NCI-H510A (cell line): Measurements from ENCODE around the gene PCDHA1.

Experiments
- DNase-seq: peaks from one replicate; lab custom pipeline; 2025; lab: John Stamatoyannopoulos, UW

The PCDHA1 gene

DNA sequence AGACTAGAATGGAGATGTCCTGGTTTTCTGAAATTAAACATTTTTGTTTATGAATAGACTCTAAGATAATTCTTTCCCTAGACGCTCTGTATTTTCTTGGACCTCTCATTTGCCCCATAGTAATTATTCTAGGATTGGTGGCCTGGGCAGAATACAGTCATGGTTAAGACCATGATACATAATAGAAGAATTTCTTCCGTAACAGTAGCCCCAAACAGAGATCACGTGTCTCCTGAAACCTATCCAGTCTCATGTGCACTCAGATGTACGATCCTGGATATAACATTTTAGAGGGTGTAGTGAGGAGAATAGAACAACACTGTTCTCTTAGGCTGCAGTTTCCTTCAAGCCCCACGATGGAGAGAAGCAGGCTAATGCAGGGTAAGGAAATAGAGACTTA is 202.7 kb downstream of the PCDHA1 start:
- DNase-seq: no peak

DNA sequence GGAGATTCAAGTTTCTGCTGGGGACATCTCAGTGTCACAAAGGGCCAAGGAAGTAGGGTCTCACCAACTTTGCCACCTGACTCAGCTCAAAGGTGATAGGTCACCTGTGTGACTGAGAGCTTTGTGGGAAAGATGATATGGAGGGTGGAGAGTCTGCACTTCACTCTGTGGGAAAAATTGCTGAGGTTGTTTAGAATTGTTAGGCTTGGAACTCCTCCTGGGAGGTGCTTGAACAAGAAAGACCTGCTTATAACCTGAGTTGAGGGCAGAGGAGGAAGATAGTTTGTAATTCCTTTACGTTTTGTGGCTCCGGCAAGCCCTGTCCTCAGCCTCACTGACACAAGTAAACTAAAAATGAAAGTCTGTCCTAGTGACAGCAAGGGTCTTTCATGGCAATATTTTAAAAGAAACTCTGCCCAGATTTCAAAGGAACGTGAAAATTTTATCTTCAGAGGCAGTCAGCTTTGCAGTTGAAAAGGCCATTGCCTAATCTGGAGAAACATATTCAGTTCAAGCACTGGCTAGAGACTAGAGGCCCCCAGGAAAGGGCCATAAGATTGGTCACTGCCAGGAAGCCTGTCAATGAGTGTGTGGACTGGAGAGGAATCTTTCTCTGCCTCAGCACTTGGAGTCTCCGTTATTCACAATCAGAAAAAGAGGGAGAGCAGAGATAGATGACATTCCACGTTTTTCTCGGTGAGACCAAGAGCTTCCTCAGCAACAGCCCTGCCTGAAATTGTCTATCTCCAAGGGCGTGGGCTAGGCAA is 203.5 kb downstream of the PCDHA1 start:
- DNase-seq: no peak

DNA sequence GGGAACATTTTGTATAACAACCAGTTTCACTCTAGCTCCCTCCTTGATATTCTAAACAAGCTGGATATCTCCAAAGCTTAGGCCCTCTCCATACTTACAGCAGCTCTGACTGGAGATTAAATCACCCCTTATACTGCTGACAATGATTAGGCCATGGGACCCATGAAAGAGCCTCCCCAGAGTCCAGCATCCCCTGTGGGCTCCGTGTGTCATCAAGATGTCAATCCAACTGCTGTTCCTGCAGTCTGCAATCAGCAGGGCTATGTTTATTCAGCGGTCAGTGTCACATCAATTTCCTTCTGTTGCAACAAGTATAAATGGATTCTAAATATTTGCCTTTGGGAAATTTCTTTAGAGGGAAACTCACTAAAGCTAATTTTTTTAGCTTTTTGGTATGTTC is 206.9 kb downstream of the PCDHA1 start:
- no peak for DNase-seq

DNA sequence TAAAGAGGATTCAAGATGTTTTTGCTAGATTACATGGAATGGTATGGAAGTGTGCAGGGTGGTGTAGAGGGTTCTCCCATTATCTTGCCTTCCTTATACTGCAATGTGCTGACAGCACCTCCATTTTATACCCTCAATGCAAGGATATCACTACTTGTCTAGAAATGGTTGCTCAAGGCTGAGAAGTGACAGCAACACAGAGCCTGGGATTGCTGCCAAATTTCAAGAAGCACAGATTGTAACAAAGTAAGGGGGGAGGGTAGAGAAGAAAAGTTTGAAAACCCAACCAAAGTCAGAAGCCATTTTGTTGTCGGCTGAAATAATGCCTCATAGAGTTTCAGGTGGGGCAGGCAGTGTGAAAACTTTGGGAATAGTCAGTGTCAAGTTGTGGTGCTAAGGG is 210.1 kb downstream of the PCDHA1 start:
- no peak for DNase-seq

DNA sequence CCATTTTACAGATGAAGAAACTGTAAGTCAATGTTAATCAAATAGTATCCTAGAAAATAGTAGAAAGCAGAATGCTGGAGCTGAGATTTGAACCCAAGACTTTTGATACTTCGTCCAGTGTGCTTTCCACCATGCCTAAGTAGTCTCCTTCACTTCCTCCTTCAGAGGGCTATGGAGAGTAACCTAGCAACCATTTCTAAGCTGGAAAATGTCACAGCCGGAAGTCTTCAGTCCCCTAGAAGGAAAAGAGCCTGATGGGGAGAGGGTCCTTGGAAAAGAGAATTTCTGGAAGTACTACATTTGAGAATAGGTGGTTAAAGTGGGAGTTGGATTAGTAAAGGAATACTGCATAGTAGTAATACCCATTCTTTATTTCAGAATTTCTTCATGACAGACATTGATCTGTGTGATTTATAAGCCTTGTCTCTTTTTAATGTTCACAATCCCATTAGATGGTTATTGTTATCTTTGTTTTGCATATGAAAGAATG is 213.0 kb downstream of the PCDHA1 start:
- DNase-seq: no peak

DNA sequence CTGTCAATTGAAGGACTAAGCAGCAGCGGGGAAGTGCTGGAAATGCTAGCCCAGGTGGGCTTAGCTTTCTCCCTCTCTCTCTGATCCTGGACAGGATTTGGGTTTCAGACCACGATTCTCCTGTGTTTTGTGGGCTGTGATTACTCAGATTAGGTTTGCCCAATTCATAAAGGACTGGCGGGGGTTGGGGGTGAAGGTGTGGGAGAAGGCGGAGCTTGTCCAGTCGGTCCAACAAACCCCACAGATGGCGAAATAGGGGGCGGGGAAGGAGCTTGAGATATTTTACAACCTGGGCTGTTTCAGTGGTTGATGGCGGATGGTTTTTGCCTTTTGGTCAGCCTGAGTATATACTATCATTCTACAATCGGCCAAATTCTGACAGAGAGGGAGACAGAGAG is 215.5 kb downstream of the PCDHA1 start:
- DNase-seq: peak; percentile 45

DNA sequence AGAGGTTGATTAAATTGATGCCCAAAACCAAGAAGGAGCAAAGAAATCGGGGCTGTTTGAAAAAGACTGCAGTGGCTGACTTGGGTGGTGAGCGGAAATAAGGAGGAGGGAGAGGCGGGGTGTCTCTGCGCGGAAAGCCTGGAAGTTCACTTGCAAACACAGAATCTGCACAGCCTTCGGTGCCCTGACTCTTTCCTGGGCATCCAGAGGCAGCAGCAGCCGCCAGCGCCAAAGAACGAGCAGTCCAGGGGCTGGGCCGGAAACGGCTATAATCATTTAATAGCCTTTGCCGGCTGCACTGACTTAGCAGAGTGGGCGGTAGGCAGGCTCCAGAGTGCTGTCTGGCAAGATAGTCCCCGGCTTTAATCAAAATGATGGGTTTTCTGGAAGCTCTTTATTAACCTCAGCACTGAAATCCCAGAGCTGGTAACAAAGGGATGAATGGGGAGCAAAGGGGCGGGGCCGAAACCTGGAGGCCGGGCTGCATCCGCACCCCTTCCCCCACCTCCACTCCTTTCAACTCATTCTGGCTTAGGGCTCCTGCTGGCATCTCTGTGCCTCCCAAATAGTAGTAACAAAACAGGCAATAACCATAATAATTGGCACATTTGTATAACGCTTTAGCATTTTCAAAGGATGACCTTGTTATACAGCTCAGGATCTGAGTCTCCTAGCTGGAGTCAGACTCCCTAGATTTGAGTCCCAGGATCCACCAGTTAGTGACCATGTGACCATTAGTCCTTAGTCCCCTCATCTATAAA is 216.1 kb downstream of the PCDHA1 start:
- peak; percentile 39 for DNase-seq

DNA sequence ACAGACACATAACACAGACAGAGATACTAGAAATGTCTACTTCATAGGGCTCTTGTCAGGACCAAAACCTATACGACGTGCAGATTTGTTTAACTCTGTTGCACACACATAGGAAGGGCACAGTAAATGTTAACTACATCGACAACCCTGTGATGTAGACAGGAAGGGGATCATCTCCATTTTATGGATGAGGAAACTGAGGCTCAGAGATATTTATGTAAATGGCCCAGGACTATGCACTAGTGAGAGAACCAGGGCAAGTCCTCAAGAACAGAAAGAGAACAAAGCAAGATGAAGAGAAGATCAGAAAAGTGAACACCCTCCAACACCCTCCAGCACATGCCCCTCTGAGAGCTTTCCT is 216.6 kb downstream of the PCDHA1 start:
- no peak for DNase-seq

DNA sequence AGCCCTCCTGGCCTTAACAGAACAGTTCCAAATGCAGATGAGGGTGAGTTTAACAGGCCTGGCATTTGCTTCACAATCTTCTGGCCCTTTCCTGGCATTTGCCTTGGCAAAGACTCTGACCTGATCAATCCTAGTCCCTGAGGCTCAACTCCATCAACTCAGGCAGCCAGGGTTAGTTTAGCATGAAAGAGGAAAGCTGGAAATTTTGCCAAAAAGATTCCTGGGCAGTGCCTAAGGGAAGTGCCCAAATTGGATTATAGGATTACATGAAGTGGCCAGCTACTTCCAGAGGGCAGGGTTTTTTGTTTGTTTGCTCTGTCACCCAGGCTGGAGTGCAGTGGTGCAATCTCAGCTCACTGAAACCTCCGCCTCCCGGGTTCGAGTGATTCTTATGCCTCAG is 217.1 kb downstream of the PCDHA1 start:
- DNase-seq: no peak

DNA sequence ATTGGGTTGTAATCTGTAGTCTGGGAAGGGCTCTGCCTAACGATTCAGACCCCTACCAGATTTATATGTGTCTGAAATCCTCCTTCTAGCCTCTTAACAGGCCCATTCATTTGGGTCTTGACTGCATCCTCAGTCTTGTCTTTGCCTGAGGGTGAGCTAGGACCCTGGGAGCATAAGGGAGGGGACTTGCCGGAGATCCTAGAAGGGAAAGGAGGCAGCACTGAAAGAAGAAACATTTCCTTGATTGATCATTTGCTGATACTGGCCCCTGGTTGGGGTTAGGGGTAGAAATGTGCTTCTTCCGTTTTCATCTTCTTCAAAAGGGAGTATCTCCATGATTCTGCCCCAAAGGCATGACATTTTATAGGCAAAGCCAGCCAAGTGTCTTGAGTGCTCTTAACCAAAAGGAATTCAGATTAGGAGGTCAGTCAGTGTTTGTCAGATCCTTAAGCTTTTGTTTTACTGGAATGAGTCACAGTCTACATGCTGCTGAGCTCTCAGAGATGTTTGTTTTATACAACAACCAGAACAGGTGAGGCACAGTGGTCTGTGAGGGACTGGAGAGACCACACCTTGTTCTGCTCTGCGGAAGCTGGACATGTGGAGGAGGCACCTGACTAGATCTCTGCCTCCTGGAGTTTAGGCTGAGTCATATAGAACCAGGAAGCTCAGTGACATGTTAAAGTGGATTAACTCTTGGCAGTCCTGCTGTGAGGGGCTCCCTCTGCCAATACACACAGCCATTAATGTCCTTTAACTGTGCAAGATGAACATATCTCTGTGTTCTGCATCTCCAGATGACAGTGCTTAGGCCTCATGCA is 218.1 kb downstream of the PCDHA1 start:
- DNase-seq: peak; percentile 63

DNA sequence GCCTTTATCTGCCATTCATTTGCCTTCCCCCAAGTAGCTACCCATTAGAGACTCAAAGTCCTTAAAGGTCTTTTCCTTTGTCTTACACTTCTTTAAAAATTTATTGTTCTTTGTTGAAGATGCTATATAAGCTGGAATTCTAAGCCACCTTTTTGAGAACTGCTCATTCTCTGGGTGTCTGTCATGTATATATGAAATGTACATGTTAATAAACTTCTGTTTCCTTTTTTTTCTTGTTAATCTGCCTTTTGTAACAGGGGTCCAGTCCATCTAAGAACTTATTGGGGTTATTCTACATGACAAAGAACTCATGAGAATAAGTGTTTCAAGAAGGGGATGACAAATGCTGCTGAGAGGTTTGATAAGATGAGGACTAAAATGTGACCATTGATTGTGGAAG is 221.9 kb downstream of the PCDHA1 start:
- DNase-seq: no peak

DNA sequence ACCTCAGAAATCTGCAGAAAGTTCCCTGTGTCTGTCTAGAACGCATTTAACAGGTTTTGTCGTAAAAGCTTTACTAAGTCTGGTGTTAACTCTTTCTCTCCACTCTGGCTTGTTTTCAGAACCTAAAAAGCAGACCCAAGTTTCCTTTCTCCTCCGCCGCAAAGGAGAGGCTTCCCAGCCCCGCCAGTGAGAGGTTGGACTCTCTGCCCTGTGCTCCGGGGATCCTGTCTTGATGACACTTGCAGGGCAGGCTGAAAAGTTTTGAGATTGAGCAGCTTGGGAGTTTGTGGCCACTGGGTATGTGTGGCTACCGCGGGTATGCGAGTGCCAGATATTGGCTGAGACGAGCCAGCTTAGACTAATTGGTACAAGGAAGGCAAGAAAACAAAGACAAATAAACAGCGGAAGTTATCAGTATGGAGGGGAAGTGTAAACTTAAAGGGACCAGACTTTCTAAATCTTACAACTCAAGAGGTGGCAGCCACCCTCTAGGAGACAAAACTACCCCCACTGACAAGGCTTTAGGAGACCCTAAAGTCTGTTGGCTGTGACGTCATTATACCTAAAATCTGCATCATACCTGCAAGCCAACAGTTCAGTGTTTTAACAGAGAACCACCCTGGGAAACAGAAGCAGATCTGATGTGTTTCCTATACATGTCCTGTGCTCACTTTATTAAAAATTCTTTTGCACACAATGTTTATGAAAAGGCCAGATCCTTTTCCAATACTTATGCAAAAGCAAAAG is 224.3 kb downstream of the PCDHA1 start:
- no peak for DNase-seq

DNA sequence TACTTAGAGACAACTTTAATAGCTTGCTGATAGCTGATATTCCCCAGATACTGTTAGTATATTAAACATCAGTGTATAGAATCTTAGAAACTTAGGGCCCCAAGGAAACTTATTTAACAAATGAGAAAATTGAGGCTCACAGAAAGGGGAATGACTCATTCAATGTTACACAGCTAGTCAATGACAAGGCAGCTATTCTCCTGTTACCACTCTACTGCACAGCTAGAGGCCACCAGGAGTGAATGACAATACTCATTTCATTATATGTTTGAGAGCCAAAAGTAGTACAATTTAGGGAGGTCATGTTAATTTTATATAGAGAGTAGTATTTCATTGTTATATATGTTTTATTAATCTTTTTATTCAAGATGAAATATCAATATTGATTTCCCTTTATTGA is 232.0 kb downstream of the PCDHA1 start:
- DNase-seq: no peak

DNA sequence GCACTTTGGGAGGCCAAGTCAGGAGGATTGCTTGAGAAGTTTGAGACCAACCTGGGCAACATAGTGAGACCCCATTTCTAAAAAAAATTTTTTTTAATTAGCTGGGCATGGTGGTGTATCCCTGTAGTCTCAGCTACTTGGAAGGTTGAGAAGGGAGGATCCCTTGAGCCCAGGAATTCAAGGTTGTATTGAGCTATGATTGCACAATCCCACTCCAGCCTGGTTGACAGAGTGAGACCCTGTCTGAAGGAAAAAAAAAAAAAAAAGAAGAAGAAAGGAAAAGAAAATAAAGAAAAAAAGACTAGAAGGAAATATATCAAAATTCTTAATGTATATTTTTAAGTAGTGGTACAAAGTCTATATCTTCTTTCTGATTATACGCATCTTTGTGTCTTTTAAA is 236.4 kb downstream of the PCDHA1 start:
- no peak for DNase-seq

DNA sequence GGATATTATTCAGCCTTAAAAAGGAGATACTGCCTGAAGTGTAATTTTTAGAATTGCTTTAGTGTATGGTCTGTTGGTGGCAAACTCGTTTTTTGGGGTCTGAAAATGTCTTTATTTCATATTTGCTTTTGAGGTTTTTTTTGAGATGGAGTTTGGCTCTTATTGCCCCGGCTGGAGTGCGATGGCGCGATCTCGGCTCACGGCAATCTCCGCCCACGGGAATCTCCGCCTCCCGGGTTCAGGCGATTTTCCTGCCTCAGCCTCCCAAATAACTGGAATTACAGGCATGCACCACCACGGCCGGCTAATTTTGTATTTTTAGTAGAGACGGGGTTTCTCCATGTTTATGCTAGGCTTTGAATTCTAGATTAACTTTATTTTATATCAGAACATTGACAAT is 245.1 kb downstream of the PCDHA1 start:
- DNase-seq: no peak

DNA sequence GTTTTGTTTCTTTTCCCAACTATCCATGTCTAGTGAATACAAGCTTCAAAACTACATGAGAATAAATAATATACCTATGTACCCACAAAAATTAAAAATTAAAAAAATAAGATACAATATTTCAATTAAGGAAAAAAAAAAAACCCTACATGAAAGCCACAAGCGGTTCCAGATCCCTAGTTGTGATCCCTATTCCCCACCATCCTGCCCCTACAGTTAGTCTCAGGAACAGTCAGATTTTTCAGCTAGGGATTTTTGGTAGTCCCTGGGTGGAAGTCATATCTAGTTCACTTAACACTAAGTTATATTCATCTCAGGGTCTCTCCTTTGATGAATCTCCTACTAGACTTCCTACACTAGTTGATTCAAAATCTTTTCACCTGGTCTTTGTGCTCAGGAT is 246.7 kb downstream of the PCDHA1 start:
- DNase-seq: no peak

DNA sequence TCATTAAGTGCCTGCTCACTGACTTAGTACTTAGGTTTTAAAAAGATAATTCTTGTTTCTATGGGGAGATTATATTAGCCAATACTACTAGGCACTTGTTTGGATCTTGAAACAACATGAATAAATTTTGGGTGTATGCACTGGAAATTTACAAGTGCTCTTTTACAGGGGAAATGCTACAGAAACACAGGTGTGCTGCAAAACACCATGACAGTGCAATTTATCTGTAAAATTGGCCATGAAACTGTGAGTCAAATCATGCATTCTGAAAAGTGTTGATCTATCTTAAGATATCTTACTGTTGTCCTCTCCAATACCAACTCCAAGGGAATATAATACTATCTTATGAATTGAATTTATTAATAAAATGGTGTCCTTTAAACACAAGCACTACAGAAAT is 253.1 kb downstream of the PCDHA1 start:
- no peak for DNase-seq

DNA sequence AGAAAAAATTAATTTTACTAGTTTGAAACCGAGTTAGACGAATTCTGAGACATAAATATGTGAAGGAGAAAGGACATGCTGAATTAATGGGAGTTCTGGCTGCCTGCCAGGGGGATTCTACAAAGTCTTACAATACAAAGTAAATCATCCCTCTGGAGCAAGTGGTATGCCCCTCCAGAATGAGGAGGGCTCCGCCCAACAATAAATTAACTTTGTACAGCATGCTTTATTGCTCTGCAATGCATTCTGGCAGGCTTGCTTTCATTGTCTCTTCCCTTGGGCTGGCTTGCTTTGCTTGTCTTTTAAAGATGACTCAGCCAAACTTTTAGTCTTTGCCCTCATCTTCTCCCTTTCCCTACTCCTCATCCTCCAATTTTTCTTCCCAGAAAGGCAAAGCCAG is 253.6 kb downstream of the PCDHA1 start:
- no peak for DNase-seq

DNA sequence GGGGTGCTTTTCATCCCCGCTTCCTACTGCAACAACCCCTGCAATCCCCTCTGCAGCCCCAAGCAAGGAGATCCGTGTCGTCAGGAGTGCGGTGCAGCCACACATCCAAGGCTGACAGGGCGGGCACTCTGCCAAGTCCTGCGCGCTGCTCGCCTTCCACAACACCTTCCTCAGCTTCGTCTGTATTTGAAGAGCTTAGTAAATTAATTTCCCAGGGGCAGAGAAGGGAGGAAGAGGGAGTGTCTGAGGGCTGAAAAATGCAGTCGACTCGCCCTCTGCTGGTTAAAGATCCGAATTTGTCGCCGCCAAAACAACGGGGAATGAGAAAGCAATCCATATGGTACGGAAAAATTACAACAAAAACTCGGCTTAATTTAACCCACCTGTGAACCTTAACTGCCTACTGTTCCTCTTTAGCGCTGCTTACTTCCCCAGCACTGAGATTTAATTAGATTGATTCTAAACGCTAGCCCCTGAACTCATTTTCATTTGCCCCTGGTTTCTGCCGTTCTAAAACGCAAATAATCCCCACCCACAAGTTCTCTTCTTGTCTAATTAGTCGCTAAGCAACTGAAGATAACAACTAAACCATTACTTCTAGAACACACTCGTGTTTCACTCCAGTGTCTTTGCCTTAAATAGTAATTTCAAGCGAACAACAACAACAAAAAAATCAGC is 254.3 kb downstream of the PCDHA1 start:
- peak; percentile 61 for DNase-seq

DNA sequence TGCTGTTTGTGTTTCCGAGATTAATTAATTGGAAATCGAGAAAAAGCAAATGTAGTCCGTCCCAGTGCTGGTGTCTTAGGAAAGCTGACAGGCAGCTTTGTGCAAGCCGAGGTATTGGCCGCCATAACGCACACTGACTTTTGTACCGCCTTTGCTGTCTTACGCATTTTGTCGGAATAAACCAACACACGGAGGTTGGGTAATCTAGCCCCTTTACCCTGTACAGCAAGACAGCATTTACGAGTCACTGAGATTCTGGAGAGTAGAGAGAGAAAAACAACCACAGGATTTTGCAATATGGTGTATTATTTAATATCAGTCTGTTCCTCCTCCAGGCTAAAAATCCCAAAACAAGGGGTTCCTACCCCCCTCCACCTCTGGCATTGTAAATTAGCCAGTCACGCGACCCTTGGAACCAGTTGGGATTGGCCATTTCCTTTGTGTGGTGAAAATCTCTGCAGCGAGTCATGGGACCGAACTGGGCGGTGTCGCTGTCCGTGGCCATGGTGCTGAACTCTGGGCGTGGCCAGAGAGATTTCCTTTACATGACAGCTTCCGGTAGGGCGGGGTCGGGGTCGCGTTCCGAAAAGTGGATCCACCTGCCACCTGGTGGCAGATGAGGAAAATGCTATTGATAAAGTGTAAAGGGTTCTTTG is 255.0 kb downstream of the PCDHA1 start:
- DNase-seq: peak; percentile 92

DNA sequence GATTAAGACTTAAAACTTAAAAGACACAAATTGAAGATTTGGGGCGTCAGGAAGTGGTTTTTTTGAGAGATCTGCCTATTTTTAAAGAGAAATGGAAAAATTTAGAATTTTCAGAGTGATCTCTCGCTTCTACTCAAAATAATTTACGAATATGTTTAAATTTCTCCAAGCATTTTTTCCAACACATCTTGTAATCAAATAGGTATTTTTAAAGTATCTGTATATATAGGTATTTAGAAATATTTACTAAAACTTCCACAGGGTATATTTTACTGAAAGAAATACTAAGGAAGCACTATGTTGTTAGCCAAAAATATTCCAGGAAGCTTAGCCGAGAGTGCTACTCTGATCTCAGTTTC is 255.5 kb downstream of the PCDHA1 start:
- DNase-seq: no peak
